GM21367 (cell line): ENCODE data around the gene AQP3.
"Not testable (repeated sequence)": the region's sequence is repeated elsewhere in the genome, so short reads cannot be mapped to it uniquely, and the experiment has no call there.

ENCODE experiments used
- ATAC-seq: cut with Tn5 transposase; IDR thresholded peaks from one replicate; pipeline ENCODE4 v1.9.1; 2021; ENCODE audit not compliant: unreplicated experiment

Gene AQP3

DNA sequence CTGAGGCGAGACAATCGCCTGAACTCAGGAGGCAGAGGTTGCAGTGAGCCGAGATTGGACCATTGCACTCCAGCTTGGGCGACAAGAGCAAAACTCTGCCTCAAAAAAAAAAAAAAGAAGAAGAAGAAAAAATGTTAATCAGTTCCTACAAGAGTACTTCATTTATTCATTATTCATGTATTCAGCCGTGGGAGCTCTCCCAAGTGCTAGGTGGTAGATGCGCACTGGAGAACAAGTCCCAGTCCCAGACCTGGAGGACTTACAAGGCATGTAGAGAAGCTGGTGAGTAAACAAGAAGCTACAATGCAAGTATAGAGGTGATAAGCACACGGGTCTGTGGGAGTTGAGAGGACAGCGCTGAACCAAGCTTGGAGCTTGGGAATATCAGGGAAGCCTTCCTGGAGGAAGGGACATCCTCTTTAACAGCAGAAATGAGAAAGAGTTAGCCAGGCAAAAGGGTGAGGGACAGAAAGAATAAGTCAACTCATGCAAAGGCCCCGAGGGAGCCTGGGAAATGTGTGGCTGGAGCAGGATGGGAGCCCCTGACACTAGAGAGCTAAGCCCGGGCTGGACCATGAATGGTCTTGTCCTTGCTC is 27.6 kb downstream of the AQP3 start:
- no peak for ATAC-seq

DNA sequence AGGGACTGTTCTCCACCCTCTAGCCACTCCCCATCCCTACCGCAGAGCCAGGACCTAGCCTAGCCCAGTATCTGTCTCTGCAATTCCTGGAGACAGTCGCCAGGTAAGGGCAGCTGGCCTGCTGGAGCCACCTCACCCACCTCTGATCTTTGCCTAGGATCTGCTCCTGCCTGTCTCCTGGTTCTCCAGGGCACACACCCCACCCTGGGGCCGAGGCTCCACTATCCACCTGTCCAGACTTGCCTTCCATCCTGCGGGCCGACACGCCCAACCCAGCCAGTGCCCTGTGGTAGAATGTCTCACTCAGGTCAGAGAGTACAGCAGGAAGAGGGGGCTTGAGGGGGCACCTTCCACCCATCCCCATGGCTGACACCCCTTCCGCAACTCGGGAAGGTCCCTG is 29.3 kb downstream of the AQP3 start:
- ATAC-seq = no peak

DNA sequence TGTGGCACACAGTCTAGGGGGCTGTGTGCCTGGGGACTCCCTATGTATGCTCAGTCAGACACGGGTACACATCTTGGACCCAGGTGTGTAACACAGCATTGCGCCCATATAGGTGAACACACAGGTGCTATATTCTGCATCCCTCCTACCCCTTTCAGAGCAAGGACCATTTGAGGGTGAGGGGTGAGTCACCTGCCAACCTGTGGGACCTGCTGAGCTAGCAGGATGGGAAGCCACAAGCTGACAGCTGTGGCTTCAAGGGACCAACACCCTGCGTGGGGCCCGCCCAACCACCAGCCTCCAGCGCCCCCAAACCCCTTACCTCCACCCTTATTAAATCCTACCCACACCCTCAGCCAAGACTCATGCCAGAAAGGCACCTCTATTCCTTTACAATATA is 30.4 kb downstream of the AQP3 start:
- ATAC-seq = no peak

DNA sequence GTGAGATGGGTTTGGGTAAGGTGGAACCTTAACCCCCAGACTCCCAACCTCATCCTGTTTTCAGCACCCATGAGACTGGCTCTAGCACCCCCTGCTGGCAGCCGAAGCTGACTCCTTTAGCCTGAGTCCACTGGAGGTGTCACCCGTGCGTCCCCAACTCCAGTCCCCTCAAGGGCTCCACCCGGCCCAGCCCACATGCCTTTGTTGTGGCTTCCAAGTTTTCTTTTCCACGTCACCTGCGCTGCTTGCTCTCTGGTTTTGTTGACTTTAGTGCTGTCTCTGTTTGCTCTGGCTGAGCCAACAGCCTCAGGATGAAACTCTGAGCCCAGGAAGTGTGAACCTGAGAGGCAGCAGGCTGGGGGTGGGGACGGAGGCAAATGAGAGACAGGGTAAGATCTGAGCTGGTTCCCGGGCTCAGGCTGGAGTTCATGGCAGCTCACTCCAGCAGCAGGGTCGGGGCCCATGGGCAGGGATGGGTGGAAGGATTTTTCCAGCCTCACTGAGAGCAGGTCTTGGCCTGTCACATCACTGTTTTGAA is 31.8 kb downstream of the AQP3 start:
- no peak for ATAC-seq

DNA sequence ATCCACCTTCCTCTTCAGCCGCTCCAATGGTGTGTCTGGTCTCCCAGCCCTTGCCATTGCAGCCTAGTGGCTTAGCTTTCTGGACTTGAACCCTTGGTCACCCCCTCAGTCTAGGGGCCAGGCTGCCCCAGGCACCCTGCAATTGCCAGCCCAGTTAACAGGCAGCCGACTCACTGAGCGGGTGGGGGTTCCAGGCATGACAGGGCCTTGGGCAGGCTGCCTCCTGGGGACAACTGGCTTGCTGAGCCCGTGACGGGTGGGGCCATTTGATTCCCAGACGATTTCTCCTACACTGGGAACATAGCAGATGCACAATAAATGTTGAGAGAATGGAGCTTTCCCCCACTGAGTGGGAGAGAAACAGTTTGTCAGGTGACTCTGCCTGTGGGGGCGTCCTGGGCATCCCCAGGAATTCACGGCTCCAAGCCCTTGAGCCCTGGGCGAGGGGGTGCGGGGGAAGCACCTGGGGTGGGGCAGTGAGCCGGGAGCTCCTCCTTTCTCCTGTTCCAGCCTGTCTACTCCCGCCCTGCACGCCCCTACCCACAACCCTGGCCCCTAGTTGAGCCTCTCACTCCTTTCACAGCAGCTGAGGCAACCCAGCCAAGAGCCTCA is 32.4 kb downstream of the AQP3 start:
- ATAC-seq = no peak

DNA sequence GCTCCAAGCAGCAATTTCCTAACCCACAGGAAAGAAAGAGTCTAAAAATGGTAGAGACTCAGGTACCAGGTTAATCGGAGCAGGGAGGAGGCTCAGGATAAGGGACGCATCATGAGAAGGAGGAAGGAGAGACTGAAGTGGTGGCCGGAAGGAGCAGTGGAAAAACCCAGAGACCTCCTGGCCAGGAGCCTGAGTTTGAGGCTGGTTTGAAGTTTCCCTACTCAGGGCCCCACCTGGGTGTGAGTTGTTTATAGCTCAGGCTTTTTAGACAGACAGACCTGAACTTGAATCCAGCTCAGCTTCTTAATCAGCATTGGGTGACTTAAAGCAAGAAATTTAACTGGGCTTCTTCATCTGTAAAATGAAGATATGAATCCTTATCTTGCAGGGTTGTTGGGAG is 33.1 kb downstream of the AQP3 start:
- no peak for ATAC-seq

DNA sequence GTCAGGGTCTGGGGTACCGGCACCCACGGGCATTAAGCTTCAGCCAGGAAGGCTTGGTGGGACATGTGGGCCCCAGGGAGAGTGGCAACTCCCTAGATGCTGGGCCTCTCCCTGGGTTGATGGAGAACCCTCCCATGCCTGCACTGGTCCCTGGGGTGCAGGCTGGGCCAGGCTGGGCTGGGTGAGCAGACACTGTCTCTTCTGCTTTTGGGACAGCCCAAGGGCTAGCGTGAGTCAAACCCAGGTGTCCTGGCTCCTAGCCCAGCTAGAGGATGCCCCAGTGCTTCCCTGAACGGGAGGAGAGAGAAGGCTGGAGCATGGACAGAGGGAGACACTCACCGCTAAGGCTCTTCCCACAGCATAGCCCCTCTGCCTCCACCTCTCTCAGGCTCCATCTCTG is 39.3 kb downstream of the AQP3 start:
- no peak for ATAC-seq

DNA sequence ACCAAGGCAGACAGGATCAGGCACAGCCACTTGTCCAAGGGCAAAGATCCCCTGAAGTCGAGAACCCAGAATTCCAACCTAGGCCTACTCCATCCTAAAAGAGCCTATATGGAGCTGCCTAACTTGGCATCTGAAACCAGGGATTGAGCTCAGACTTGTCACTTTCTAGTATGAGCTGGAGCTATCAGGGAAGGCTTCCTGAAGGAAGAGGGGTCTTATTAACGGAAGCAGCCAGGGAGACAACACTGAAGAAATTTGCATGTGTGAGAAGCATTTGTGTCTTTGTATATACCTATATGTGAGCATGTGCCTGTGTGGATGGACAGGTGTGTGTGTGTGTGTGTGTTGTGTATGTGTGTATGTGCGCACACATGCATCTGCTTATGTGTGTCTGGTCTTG is 40.3 kb downstream of the AQP3 start:
- no peak for ATAC-seq

DNA sequence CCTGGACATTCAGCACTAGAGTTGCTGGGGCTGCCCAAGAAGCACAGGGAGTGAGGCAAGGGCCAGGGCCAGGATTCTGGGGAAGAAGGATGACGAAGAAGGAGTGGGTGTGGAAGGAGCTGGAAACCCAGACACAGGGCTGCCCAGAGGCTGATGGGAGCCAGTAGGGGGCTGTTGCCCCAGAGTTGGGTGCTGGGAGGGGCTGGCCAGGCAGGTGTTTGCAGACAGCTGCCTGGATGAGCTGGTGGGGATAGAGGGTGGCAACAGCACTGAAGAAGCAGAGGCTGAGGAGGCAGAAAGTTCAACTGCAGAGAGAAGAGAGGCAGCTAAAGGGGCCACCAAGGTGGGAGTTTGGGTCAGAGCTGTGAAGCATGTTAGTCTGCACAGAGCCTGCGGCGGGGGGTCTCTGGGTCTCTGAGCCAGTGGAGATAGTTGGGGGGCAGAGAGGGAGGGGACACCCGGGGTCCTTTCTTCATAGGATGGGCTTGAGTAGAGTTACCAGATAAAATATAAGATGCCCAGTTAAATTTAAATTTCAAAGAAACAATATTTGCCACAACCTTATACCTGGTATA is 42.5 kb downstream of the AQP3 start:
- ATAC-seq = no peak

DNA sequence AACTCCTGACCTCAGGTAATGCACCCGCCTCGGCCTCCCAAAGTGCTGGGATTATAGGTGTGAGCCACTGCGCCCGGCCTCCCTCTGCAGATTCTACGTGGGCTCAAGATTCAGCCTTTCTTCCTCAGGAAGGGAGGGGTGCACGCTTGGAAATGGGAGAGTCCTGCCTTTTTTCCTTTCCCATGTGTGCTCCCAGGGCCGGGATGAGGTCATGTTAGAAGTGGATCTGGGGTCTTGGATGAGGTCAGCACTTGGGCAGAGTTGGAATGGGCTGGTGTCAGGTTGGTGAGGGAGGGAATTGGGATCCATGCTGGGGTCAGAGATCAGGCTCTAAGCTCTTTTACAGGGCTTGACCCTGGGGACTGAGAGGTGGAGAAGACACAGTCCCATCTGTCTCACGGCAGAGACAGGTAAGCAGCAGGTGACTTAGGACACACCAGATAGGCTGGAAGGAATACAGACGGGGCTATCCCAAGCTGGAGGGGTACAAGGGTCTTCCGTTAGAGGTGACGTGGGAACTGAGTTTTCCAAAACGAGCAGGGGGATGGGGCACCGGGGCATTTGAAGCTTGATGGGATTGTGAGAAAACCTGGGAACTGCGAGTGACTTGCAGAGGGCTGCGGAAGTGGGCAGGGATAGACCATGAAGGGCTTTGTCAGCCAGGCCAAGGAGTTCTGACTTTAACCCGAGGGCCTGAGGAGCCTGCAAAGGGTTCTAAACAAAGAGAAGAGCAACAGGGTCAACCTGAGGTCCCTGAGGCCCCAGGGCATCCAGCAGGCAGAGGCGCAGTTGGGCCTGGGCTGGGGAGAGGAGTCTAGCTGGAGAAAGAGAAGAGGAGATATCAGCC is 43.2 kb downstream of the AQP3 start:
- no peak for ATAC-seq

DNA sequence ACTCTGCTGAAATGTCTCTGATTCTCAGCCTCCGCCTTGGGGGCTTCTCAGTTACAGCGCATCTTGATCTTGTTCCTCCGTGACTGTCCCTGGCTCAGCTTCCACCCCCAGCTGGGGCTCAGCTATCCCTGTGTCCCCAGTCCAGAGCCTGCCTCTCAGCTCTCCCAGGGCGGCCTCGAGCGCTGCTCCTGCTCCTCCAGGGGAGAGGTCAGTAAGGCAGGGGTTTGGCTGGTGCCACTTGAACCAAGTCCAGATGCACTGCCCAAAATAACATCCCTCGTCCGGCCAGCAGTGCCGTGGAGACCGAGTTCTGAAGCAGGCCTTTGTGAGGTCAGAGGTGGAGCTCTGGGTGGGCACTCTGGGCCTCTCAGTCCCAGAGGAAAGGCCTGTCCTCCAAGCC is 45.0 kb downstream of the AQP3 start, which contains the start of gene AQP7:
AQP7 (minus strand) TSS at position 198 of the 400 bp plus-strand sequence. CDS start 1,306 bp downstream, outside the sequence.
- ATAC-seq = not testable (repeated sequence)

DNA sequence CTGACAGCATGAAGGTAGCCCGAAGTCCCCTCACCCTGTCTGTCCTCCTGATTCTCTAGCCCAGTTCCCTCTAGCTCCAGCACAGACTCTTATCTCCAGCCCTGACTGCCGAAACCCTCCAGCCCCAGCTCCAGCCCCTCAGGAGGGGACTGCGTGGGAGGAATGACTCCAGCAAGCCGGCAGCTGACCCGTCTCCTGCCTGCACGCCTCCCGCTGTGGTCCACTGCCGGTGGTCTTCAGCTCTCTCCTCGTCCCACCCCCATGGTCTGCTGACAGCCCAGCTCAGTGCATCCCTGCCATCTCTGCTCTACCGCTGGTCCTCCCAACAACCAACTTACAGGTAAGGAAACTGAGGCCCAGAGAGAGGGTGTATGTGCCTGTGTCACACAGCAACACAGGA is 45.6 kb downstream of the AQP3 start:
- ATAC-seq = not testable (repeated sequence)

DNA sequence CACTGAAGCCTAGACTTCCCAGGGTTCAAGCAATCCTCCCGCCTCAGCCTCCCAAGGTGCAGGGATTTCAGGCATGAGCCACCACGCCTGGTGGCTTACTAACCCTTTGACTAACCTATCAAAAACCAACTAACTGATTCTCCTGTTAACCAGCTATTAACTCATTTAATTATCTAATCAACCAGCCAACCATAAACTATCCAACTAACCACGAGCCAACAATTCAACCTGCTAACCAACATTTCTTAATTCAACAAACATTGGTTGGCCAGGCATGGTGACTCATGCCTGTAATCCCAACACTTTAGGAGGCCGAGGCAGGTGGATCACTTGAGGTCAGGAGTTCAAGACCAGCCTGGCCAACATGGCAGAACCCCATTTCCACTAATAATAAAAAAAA is 48.3 kb downstream of the AQP3 start:
- ATAC-seq = not testable (repeated sequence)

DNA sequence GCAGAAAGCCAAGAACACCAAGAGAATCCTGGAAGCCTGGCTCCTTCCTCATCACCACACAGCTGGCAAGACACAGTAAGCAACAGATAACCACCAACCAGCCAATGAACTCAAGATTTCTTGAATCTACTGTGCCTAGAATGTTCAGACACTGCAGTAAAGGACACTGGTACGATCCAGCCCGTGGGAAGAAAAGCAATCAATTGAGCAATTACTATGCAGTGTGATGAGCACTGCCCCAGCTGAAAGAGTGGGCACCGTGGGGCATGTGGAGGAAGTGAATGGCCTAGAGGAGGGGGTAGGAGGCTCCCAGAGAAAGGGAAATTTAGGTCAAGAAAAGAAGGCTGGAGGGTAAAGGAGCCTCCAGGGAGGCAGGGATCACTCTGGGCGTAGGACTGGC is 49.6 kb downstream of the AQP3 start:
- not testable (repeated sequence) for ATAC-seq

DNA sequence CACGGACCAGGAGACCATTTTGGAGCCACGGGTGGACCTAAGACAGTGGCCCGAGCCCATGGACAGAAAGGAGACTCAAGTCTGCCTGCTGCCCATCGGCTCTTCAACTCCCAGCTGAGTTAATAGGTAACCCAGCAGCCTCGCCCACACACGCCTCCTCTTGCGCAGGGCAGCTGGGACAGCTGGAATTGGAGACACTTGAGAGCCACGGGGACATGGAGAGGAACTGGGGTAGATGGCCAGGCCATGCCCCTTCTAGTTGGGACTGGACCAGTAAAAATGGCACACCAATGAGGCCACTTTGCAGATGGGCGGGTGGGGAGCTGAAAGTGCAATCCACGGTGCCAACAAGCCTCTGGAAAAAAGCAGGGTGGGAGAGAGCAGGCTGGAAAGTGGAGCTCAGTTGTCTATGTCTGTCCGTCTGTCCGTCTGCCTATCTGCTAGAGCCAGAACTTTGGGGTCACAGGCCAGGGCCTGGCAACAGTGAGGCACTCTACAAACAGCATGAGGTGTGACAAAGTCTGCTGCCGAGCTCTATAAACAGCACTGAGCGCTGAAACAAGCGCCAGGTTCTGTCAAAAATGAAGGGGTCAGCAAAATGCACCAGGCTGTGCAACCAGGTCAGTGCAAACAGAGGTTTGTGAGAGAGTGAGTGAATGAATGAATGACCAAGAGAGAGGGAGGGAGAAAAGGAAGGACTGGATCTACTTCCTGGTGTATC is 52.1 kb downstream of the AQP3 start:
- ATAC-seq = not testable (repeated sequence)

DNA sequence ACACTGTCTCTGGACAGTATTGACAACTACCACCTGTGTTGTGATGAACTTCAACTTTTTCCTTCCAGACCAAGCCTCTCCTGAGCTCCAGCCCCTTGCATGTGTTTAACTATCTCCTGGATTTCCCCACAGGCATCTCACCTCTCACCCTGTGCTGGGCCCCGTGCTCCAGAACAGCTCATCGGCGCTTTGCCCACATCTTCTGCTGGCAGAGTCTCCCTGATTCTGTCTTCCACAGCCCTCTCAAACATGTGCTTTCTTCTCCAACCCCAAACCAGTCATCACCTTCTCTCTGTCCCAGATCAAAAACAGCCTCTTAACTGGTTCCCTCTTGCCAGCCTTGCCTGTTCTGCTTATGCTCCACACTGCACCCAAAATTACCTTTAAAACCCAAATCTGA is 53.4 kb downstream of the AQP3 start:
- ATAC-seq = not testable (repeated sequence)

DNA sequence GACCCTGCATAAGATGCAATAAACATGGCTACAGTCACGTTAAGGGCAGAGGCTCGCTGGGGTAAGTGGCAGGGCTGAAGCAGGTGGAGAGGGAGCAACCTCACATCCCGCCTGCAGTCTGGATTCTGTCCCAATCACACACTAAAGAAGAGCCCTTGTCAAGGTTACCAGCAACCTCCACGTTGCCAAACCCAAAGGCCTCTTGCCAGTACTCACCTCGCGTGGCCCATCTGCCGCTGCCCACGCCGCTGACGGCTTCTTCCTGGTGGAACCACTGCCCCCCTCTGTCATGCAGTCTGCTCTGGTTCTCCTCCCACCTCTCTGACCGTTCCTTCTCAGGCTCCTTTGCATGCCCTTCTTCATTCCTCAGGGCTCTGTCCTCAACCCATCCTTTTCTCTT is 53.8 kb downstream of the AQP3 start:
- no peak for ATAC-seq

DNA sequence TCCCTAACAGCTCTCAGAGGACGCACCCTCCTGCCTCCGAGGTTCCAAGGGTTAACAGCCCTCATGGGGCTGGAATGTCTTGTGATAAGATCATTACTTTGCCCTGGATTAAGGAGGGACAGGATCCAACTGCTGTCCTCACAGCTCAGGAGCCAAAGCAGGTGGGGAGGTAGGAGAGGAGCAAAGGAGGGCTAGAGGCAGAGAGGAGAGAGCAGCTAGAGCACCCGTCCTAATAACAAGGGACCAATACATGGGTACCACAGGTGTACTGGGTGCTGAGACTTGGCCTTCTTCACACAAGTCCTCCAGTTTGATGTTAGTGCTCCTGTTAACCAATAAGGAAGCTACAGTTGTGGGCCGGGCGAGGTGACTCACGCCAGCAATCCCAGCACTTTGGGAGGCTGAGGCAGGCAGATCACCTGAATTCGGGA is 54.8 kb downstream of the AQP3 start:
- not testable (repeated sequence) for ATAC-seq
